HT1080 (cell line): ENCODE results near the gene RHBDL2. TPM values are rescaled to one million over a fixed set of nuclear protein-coding genes. Genes with fewer than 3 reads are reported as not detected.

Experiments used
- small RNA-seq: library from RNA; depleted of rRNA; stranded (forward); fragments of <200 nt; gene quantifications from one replicate; pipeline ENCODE3, GENCODE V24; 2014
- total RNA-seq: library from RNA; depleted of rRNA; stranded (reverse); fragments of >200 nt; shearing (Covaris generic); gene quantifications from 2 replicates; pipeline ENCODE4 v1.2.3, GENCODE V29; 2014; rRNA removed

RHBDL2 gene
- total RNA-seq, 1 experiment from 2014 or later = 2.7 TPM

Small RNA genes lying within 50 kb of the gene (small RNA-seq; reads per million reads assigned to genes)
- gene GJA9-MYCBP (not detected), gene RF00019 (not detected), gene RNU6-605P (not detected)

Other genes with a start within 250 kb of the RHBDL2 start
- gene RRAGC, start 82.1 kb downstream of the RHBDL2 start, total RNA-seq = 9.1 and 11.7 TPM in 2 replicates
- 24.4 and 26.6 TPM in 2 replicates for gene MYCBP, start 68.5 kb downstream of the RHBDL2 start, total RNA-seq
- gene GJA9, start 60.2 kb downstream of the RHBDL2 start, total RNA-seq = not detected in 2 replicates
- gene AKIRIN1, start 49.4 kb upstream of the RHBDL2 start, total RNA-seq = 49.3 and 72.6 TPM in 2 replicates
- 485 and 597 TPM in 2 replicates for gene NDUFS5, start 84.5 kb upstream of the RHBDL2 start, total RNA-seq